GM21529 (cell line): Measurements from ENCODE around the gene HK2.
"Not testable (repeated sequence)": the region's sequence is repeated elsewhere in the genome, so short reads cannot be mapped to it uniquely, and the experiment has no call there.

ENCODE experiments used
- ATAC-seq: cut with Tn5 transposase; IDR thresholded peaks from one replicate; pipeline ENCODE4 v1.9.1; 2021; ENCODE audit not compliant: unreplicated experiment

HK2 gene

GRCh38 chr2:74876081-74876886 lies 42.4 kb downstream of the HK2 start:
- peak; percentile 77 for ATAC-seq

DNA sequence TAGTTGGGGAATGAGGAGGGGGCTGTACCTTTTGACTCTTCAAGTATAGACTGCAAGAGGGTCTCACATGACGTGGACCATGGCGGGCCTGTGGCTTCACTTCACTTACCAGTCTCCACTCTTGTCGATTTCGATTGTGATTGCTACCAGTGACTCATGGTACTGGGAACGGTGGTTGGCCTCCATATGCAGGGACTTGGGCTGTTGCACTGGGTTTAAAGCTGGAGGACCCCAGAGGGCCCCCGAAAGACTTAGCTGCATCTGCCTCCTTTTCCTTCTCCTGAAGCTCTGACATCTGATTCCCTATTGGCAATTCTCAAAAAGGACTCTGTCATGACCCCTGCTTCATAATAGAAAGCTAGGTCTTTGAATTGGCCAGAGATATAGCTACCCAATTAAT lies 43.4 kb downstream of the HK2 start:
- no peak for ATAC-seq

- ATAC-seq, result no peak
These were observed 44.0 kb downstream of the HK2 start for GRCh38 chr2:74877781-74878433.

GRCh38 chr2:74878551-74878950 lies 44.6 kb downstream of the HK2 start:
- ATAC-seq, result no peak

DNA sequence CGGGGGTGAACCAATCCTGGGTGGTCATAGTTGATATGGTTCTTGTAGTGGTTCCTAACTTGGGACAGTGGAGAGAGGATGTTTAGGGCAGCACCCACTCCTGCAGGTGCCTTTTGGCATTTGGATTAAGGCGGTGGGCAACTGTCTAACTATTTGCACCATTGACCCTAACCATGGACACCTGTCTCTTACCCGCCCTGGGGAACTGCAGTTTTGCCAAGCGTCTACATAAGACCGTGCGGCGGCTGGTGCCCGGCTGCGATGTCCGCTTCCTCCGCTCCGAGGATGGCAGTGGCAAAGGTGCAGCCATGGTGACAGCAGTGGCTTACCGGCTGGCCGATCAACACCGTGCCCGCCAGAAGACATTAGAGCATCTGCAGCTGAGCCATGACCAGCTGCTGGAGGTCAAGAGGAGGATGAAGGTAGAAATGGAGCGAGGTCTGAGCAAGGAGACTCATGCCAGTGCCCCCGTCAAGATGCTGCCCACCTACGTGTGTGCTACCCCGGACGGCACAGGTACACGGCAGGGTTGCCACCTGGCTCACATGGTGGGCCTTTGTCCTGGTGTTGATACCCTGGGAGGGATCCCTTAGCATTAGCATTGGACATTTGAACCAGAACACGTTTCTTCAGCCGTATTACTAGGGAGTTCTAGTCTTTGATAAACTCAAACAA lies 46.3 kb downstream of the HK2 start:
- no peak for ATAC-seq

- ATAC-seq, result no peak
These were observed 47.2 kb downstream of the HK2 start for GRCh38 chr2:74881176-74881575.

GRCh38 chr2:74881626-74882298 lies 47.8 kb downstream of the HK2 start:
- ATAC-seq, result no peak

DNA sequence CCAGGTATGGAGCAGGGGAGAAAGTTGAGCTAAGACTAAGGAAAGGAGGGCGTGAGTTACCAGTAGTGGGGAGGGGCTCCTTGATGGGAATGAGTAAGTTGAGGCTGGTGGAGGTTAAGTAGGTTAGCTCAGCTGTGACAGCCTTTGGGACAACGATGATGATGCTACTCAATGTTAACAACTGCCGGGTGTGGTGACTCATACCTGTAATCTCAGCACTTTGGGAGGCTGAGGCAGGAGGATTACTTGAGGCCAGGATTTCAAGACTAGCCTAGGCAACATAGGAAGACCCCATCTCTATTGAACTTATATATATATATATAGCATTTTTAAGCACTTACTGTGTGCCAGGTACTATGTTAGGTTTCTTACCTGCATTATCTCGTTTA lies 48.4 kb downstream of the HK2 start:
- no peak for ATAC-seq

GRCh38 chr2:74883011-74883410 lies 49.1 kb downstream of the HK2 start:
- ATAC-seq, result no peak

DNA sequence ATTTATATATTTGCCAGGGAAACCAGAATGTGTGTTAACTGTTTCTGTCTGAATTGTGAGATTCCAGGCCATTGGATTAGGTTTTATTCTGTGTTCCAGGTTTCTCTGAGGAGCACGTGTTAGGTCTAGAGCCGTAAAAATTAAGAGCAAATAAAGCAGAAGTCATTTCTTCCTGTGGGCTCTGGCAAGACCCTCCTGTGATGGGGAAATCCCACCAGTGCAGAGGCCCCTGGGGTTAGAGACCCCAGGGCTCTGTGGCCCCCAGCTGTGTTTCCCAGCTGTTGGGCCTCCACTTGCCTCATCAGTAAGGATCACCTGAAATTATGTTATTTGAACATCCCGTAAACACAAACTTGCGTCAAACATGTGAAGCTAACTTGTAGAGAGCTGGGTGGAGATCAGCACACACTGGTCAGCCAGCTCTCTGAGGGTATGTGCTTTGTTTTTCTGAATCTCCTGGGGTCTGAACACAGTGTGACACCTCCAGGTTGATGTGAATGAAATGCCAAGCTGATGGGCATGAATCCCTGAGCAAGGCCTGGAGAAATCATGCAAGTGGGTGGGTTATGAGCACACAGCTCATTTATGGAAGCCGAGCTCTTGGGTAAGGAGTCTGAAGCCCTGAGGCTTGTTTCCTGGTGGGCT lies 50.3 kb downstream of the HK2 start:
- no peak for ATAC-seq

- no peak for ATAC-seq
These were observed 50.9 kb downstream of the HK2 start for GRCh38 chr2:74884866-74885265.

- ATAC-seq, result no peak
These were observed 52.3 kb downstream of the HK2 start for GRCh38 chr2:74886251-74886650.

DNA sequence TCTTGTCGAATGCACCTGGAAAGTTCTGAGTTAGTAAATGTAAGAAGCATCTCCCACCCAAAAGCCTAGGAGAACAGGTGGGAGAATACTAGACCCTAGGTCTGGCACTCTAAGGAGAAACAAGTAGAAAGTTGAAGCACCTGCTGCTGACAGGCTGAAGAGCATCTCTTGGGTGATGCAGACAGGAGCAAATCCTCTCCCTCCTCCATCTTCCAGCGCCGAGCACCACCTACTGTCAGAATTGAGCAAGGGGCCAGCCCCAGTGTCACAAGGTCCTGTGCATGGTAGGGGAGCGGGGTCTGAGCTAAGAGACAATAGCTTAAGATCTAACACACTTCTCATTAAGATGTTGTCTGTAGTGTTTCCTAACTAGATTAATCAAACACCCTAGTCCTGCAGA lies 52.9 kb downstream of the HK2 start:
- ATAC-seq, result no peak

GRCh38 chr2:74887445-74887951 lies 53.6 kb downstream of the HK2 start:
- ATAC-seq, result no peak

- no peak for ATAC-seq
These were observed 54.2 kb downstream of the HK2 start for GRCh38 chr2:74887960-74888700.

GRCh38 chr2:74889159-74889558 lies 55.2 kb downstream of the HK2 start:
- no peak for ATAC-seq

DNA sequence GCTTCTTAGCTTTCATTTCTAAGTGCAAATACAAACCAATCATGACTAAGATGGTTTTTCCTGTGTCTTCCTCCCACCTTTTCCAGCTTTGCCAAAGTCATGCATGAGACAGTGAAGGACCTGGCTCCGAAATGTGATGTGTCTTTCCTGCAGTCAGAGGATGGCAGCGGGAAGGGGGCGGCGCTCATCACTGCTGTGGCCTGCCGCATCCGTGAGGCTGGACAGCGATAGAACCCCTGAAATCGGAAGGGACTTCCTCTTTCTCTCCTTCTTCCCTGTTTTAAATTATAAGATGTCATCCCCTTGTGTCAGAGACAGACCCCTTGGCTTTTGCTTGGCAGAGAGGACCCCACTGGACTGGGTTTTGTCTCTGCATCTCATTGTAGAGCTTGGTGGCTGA lies 56.8 kb downstream of the HK2 start:
- no peak for ATAC-seq

- ATAC-seq, result no peak
These were observed 57.3 kb downstream of the HK2 start for GRCh38 chr2:74891136-74891764.

DNA sequence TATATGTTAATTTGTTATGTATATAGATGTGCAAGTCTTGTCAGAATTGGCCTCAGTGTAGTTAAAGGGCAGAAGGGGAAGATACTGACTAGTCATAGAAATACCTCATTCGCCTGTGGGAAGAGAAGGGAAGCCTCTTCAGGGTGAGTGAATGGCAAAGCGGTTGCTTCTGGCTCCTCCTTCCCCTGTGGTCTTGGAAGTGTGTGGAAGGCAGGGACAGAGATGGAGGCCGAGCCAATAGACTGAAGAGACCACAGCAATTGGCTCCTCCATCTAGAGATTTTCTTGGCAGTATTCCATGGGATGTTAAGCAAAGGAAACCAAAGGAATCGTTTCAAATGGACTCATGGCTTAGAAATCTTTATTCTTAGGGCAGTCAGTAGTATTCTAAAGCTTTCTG lies 57.9 kb downstream of the HK2 start:
- not testable (repeated sequence) for ATAC-seq

DNA sequence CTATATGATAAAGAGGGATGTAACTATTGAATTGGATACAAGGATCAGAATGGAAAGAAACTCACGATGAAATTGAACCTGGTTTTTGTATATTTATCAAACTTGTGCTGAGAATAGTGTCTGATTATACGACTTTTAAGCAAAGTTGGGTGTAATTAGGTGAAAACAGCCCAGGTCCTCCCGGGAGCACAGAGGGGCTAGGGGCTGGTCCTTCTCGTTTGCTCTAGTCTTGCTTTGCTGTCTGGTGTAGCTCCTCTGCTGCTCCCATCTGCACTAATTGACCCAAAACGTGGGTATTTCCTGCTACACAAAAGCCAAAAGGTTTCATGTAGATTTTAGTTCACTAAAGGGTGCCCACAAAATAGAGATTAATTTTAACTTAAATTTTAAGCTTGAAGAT lies 58.7 kb downstream of the HK2 start:
- ATAC-seq, result no peak
